Prostate gland (tissue), 2 donors: ENCODE measurements around the gene CTIF. TPM values are rescaled to one million over a fixed set of nuclear protein-coding genes. Genes with fewer than 3 reads are reported as not detected.

ENCODE experiments used
- DNase-seq: peaks from one replicate; pipeline ENCODE4 v3.0.0-alpha.2; 2019; ENCODE audit warnings: low spot score
- H3K27ac ChIP-seq, 2 donors: fragments of 200-600 bp; sonication (generic); 2 replicates each; pipeline ENCODE4 v1.5.1; 2017 to 2019
- H3K27me3 ChIP-seq: fragments of 200-600 bp; sonication (generic); replicated peaks from 2 replicates; pipeline ENCODE4 v1.5.1; 2019; ENCODE audit not compliant: insufficient read depth
- H3K36me3 ChIP-seq, 2 donors: fragments of 200-600 bp; sonication (generic); 1 replicate in 1 of 2; 2 replicates in 1 of 2; pipeline versions ENCODE4 v1.5.1 to v1.8.1; 2017 to 2019
- H3K4me1 ChIP-seq: fragments of 200-600 bp; sonication (generic); replicated peaks from 2 replicates; pipeline ENCODE4 v1.5.1; 2019
- H3K4me3 ChIP-seq, 2 donors: fragments of 200-600 bp; sonication (generic); 2 replicates each; pipeline ENCODE4 v1.5.1; 2017 to 2019
- H3K9me3 ChIP-seq: fragments of 200-600 bp; sonication (generic); 2 replicates; pipeline ENCODE4 v1.5.1; 2017
- CTCF ChIP-seq, 4 experiments: fragments of 200-600 bp in 2 of 4; fragments of 450-650 bp in 2 of 4; sonication (generic) in 2 of 4; IDR thresholded peaks; 1 replicate in 3 of 4; 2 replicates in 1 of 4; pipeline ENCODE4 v1.5.1; 2016 to 2019; ENCODE audit warnings: antibody characterized with exemption in 4 of 4, mild to moderate bottlenecking in 2 of 4, moderate library complexity in 2 of 4
- POLR2A ChIP-seq: fragments of 450-650 bp; IDR thresholded peaks from one replicate; pipeline ENCODE4 v1.6.1; 2016; ENCODE audit warnings: antibody characterized with exemption, mild to moderate bottlenecking
- POLR2AphosphoS5 ChIP-seq: sonication (generic); formaldehyde crosslinking; IDR thresholded peaks from one replicate; pipeline ENCODE4 v1.6.1; 2017; ENCODE audit warnings: antibody characterized with exemption
- WGBS: methylation state at CpG from one replicate; pipeline ENCODE4 v1.1.5; 2018; 5-methylcytosine and 5-hydroxymethylcytosine counted together
- intact Hi-C: fragments of 100-400 bp; cut with DNase I; formaldehyde crosslinking; loops from one replicate; pipeline ENCODE4 v1.14.2; 2022
- total RNA-seq, 2 donors: library from RNA; depleted of rRNA; stranded (reverse); fragments of >200 nt; gene quantifications; one replicate each; pipeline ENCODE4 v1.1.0, GENCODE V29; 2016

Gene CTIF
- total RNA-seq, 2 donors from 2014 or later: 8.1 to 57.9 TPM

DNA sequence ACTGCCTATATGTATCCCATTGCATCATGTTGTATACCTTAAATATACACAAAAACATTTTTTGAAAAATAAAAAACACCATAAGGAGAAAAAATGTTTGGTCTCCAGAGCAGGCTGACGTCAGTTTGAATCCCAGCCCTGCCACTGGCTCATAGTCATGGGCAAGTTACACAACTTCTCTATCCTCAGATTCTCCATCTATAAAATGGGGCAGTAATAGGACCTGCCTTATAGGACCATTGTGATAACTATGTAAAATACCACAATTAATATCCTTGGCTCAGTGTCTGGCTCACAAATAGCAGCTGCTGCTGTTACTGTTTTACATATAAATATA is 276.3 kb downstream of the CTIF start:
- no peaks in the 10 kb centered on the region for H3K27me3 ChIP-seq
- no peaks in the 10 kb centered on the region for H3K4me1 ChIP-seq
- H3K27ac ChIP-seq: no peak overlapping the region
- 88% methylated on average over 1 of the region's 1 CpG for WGBS
- no peaks in the 10 kb centered on the region for H3K9me3 ChIP-seq
- intact Hi-C loops: no loop called here
- no peak for DNase-seq
- H3K4me3 ChIP-seq: no peak overlapping the region
- TF ChIP-seq POLR2A: no peak
- no peak for TF ChIP-seq CTCF (IDR thresholded peaks at IDR 0.05)
- TF ChIP-seq POLR2AphosphoS5: no peak
- H3K36me3 ChIP-seq: no peaks in the 10 kb centered on the region

DNA sequence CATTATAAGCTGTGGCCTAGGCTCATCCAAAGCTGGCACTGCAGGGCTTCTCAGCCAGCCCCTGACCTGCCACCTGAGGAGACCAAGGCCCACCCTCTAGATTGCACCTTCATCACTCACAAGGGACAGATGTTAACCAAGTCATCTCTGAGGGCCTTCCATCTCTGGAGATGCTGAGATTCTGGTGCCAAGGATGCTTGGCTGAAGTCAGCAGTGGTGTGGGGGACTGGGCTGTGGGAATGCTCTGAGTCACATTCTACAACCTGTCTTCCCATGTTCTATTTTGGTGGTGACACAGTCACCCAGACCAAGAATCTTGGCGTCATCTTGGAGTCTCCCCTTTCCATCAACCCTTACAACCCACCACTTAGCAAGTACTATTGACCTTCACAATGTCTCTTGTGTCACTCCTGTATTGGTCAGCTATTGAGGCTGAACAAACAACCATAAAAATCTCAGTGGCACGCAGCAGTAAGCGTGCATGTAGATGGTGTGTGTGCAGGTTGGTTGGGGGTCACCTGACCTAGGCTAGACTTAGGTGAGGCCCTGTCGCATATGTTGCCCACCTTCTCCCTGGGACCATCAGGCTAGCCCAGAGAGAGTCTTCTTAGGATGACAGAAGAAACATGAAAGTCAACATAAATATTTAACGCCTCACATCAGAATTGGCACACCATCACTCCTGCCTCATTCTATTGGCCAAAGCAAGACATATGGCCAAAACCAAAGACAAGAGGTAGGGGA is 276.9 kb downstream of the CTIF start:
- no peak for DNase-seq
- H3K27me3 ChIP-seq: no peaks in the 10 kb centered on the region
- no peaks in the 10 kb centered on the region for H3K9me3 ChIP-seq
- H3K4me1 ChIP-seq: no peaks in the 10 kb centered on the region
- H3K36me3 ChIP-seq: no peaks in the 10 kb centered on the region
- intact Hi-C loops: no loop called here
- WGBS: 95% methylated on average over 5 of the region's 5 CpGs
- no peak overlapping the region for H3K4me3 ChIP-seq
- H3K27ac ChIP-seq: no peak overlapping the region
- no peak for TF ChIP-seq CTCF (IDR thresholded peaks at IDR 0.05)
- TF ChIP-seq POLR2AphosphoS5: no peak
- no peak for TF ChIP-seq POLR2A

DNA sequence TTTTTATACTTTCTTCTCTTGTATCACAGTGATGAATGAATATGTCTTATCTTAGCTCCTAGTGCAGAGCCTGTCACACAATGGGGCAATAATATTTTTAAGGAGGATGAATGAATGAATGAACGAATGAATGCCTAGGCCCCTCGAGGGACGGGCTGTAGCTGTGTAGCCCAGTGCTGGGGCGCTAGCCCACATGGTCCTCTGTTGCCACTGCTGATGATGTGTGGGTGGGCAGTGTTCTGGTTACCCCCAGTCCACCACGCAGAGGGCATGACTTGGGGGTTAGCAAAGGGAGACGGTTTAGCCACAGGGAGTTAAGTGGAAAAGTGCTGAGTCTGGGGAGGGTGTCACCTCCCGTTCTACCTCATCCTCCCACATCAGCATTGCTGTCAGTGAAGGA is 277.7 kb downstream of the CTIF start:
- WGBS: 77% methylated on average over 7 of the region's 7 CpGs
- TF ChIP-seq POLR2A: no peak
- no peak for TF ChIP-seq CTCF (IDR thresholded peaks at IDR 0.05)
- no peak for TF ChIP-seq POLR2AphosphoS5
- no peaks in the 10 kb centered on the region for H3K4me1 ChIP-seq
- no peak for DNase-seq
- intact Hi-C loops: no loop called here
- no peaks in the 10 kb centered on the region for H3K36me3 ChIP-seq
- no peaks in the 10 kb centered on the region for H3K9me3 ChIP-seq
- no peak overlapping the region for H3K27ac ChIP-seq
- no peaks in the 10 kb centered on the region for H3K27me3 ChIP-seq
- H3K4me3 ChIP-seq: no peak overlapping the region

- H3K36me3 ChIP-seq: no peaks in the 10 kb centered on the region
- H3K9me3 ChIP-seq: no peaks in the 10 kb centered on the region
- no peaks in the 10 kb centered on the region for H3K4me1 ChIP-seq
- H3K27me3 ChIP-seq: no peaks in the 10 kb centered on the region
- DNase-seq: no peak
- 91% methylated on average over 12 of the region's 17 CpGs for WGBS
- no peak for TF ChIP-seq POLR2AphosphoS5
- TF ChIP-seq CTCF (IDR thresholded peaks at IDR 0.05): no peak
- no peak for TF ChIP-seq POLR2A
- intact Hi-C loops: no loop called here
- no peak overlapping the region for H3K27ac ChIP-seq
- H3K4me3 ChIP-seq: no peak overlapping the region
These were observed 278.2 kb downstream of the CTIF start for GRCh38 chr18:48817021-48817461.
